HEK293T (cell line): Measurements from ENCODE around the gene COQ8B.

Experiments used
- FOXK2 ChIP-seq: fragments of 450-650 bp; IDR thresholded peaks from 2 replicates; pipeline ENCODE4 v1.6.1; 2016; ENCODE audit warnings: mild to moderate bottlenecking
- SP1 ChIP-seq: fragments of 450-650 bp; IDR thresholded peaks from 2 replicates; pipeline ENCODE4 v1.6.1; 2017

GRCh38 chr19:40707615-40708014, 9.1 kb downstream of the COQ8B start:
- TF ChIP-seq SP1 (no peak), FOXK2 (no peak)
